NCI-H82 (cell line): ENCODE data around the gene POLE2.
"Not testable (repeated sequence)": the region's sequence is repeated elsewhere in the genome, so short reads cannot be mapped to it uniquely, and the experiment has no call there.

Source experiments
- DNase-seq: peaks from one replicate; lab custom pipeline; 2025; lab: John Stamatoyannopoulos, UW

The POLE2 gene

DNA sequence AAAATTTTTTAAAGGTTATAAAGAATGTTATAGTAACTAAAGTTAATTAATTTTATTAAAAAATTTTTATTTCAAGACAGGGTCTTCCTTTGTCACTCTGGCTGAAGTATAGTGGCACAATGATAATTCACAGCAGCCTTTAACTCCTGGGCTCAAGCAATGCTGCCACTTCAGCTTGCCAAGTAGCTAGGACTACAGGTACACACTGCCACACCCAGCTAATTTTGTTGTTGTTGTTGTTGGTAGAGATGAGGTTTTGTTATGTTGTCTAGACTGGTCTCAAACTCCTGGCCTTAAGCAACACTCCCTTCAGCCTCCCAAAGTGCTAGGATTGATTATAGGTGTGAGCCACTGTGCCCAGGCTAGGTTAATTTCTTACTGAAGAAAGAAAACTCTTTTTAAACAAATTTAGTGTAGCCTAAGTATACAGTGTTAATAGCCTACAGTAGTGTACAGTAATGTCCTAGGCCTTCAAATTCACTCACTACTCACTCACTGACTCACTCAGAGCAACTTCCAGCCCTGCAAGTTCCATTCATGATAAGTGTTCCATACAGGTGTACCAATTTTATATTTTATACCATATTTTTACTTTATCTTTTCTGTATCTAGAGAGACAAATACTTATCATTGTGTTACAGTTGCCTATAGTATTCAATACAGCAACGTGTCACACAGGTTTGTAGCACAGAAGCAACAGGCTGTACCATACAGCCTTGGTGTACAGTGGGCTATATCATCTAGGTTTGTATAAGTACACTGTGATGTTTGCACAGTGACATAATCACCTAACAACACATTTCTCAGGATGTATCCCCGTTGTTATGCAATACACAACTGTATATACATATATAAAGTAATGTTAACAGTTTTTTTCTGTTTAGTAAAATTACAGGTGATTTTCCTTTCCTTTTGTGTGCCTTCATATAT, 28.2 kb downstream of the POLE2 start:
- no peak for DNase-seq

DNA sequence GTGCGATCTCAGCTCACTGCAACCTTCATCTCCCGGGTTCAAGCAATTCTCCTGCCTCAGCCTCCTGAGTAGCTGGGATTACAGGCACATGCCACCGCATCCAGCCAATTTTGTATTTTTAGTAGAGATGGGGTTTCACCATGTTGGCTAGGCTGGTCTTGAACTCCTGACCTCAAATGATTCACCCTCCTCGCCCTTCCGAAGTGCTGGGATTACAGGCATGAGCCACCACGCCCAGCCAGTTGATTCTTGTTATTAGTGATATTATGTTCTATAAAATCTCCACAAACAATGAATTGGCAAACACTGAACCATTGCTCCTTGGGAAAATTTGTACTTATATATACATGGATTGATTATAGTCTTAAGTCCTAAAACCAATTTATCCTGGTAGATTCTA, 30.5 kb downstream of the POLE2 start:
- DNase-seq, result not testable (repeated sequence)

DNA sequence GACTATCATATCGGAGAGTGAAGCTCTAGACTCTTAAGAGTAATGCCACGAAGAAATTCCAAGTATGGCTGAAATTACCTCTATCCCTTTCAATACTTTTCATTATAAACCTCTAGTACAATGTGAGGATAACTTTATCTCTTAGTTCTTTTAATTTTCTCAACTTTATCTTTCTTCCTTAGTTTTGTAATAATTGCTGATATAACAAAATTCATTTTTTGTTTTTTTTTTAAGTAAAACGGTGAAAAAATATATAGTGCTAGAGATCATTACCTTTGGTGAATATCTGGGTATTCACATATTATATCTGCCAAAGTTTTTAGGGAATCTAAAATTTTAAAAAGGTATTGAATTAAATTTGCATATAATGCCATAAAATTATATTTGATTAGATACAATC, 33.5 kb downstream of the POLE2 start:
- no peak for DNase-seq

DNA sequence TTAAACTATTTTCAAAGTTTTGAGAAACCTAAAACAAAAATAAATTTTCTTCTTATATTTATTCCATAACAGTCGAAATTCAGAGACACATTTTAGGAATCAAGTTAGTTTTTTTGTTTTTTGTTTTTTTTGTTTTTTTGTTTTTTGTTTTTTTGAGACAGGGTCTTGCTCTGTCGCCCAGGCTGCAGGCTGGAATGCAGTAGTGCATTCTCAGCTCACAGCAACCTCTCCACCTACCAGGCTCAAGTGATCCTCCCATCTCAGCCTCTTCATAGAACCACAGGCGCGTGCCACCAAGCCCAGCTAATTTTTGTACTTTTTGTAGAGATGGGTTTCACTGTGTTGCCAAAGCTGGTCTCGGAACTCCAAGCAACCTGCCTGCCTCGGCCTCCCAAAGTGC, 34.5 kb downstream of the POLE2 start:
- DNase-seq, result no peak

DNA sequence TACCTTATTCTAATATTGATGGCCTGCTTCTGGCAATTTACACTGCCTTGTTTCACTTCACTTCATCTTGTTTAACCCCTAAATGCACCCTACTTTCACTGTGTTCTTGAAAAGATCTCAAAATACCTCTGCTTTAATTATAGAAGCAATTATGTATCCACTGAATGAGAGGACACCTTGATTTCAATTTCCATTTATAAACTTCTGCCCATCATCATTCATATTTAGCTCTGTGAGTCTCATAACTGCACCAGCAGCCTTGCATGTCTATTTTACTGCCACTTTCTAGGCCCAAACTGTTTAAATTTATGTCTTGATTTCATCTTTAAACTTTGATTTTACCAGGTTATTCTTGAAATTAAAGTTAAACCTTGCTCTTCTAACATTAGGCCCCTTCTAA, 45.9 kb downstream of the POLE2 start:
- no peak for DNase-seq

DNA sequence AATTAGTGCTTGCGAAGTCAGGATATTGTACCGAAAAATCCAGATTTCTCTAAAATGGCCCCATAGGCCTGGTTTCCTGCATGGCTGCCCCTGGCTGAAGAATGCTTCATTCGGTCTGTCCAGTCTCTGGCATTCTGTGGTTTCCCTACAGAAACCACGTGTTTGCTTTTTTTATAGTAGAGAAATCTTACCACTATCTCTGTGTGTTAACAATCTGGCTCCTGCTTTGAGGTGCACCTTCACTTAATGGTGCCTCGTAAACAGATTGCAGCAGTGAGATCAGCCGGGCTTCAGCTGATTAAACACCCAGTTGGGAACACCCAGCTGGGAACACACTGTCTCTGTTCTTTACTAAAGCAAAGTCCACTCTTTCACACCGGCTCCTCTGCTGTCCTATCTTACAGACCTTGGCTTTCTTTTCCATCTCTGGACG, 46.3 kb downstream of the POLE2 start:
- peak; percentile 59 for DNase-seq

DNA sequence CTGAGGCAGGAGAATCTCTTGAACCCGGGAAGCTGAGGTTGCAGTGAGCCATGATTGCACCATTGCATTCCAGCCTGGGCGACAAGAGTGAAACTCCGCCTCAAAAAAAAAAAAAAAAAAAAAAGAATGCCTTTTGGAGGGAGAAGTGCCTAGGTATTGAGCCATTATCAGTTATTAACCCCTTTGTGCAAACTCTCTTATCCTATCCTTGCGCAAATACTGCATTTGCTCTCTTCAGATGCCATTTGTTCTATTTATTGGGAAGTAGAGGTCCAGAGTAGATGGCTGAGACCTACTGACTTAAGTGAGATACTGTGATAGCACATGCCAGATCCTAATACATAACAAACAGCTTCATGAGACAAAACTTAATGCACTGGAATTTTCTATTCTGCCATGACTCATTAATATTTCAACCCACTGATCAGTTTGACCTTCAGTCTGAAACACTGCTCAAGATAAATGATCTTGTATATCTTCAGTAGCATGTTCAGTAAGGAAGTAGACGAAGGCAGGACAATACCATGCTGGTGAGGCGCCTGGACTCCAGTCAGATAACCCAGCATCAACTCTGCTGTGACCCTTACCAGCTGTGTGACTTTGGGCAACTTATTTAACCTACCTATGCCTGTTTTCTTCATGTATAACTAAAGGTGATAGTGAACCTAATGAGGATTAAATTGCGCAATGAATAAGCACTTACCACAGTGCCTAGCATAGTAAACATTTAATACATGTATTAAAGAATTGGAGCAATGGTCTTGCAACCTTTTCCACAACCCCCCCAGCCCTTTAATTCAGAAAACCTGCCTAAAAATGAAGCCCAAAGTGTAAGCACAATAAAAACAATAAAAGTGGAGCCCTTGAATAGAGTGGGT, 47.2 kb downstream of the POLE2 start:
- no peak for DNase-seq

DNA sequence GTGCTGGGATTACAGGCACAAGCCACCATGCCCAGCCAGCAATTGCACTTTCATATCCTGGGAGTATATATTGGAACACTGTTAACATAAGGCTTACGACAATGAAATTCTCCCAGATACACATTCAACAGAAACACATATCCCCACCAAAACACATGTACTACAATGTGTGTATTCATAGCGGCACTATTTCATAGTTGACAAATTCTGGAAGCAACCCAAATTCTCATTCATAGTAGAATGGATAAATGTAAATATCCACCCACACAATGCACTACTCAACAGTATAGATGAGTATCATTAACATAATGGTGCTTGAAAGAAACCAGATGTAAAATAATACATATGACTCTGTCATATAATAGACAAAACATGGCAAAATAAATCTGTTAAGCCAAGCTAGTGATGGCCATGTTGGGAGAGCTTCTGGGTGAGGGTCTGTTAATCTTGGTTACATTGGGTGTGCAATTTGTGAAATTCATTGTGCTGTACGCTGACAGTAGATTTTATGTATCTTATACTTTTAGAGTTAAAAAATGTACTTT, 50.4 kb downstream of the POLE2 start:
- DNase-seq, result no peak

DNA sequence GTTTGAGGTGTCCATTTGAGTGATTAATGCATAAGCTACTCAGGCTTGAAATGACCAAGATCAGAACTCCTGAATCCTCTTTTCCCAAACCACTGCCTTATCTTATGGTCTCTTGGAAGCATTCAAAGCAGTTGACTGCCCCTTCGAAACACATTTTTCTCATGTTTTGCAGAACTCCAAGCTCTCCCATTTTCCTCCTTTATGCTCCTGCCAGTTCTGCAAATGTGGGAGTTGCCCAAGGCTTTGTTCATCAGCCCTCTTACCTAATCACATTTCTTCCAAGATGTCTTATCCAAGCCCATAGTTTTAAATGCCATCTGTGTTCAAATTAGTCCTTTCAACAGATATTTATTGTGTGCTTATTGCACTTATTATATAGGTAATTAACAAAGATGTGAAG, 51.1 kb downstream of the POLE2 start:
- no peak for DNase-seq

DNA sequence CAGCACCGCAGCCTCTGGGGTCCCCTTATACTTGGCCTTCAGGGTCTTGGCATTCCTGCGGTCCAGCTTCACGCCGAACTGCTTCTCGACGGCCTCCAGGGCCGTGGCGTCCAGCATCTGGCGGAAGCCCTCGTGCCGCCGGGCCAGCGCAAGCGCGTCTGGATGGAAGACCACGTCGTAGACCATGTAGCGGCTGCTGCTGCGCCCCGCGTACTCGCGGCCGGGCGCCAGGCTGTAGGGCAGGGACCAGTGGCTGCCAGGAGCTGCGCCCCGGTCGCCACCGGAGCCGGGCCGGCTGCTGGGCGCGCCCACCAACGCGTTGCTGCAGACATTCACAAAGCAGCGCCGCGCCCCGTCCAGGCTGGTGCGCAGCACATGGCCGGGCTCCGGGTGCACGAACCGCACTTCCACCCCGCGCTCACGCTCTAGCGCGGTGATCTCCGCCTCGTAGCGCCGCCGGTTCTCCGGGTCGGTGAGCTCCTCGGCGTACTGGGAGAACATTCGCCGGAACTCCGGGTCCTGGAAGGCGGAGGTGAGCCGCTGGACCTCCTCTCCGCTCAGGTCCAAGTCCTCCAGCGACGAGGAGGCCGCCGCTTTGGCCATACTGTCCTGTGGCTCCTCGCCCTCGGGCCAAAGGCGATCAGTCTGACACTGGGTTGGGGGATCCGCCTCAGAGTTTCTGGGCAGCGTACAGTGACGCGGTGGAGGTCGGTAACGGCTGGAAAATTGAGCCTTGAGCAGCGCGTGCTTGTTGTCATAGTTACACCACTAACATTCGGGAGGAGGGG, 53.3 kb downstream of the POLE2 start, which contains the start of gene DNAAF2:
DNAAF2 (minus strand) TSS at position 698 of the 788 bp plus-strand sequence; CDS start at position 603, 95 bp downstream.
- peak; percentile 82 for DNase-seq

DNA sequence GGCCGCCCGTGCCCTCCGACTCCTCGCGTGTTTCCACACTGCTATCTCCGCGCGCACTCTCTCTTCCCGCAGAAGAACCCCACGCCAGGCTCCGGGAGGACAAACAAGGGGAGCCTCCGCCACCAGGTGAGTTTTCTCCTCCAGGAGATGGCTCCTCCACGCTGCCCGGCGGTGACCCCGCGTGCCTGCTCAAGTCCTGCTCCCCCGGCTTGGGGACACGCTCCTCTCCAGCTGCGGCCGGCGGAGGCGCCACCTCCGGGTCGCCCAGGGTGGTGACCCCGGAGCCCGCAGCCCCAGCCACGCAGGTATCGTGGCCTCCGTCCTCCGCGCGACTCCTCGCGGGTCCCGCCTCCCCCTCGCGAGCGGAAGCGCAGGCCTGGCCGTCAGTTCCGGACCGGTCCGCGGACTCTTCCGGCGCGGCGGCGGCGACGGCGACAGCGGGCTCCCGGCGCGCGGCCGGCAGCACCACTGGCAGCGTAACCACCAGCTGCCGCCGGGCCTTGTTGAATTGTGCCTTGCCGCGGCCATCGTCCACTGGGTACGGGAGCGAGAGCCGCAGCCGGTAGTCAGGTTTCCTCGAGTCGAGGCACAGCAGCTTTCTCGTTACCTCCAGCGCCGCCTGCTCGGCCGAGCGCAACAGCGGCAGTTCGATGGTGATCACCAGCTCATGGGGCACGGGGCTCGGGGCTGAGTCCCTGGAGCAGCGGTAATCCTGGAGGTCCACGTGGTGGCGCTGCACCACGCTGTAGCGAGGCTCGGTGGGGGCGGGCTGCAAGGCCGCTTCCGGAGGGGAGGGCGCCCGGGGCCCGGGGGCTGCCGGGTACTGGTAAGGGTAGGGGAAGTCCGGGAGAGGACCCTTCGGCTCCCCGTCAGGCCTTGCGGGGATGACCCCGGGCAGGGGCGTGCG, 54.1 kb downstream of the POLE2 start:
- peak; percentile 96 for DNase-seq

DNA sequence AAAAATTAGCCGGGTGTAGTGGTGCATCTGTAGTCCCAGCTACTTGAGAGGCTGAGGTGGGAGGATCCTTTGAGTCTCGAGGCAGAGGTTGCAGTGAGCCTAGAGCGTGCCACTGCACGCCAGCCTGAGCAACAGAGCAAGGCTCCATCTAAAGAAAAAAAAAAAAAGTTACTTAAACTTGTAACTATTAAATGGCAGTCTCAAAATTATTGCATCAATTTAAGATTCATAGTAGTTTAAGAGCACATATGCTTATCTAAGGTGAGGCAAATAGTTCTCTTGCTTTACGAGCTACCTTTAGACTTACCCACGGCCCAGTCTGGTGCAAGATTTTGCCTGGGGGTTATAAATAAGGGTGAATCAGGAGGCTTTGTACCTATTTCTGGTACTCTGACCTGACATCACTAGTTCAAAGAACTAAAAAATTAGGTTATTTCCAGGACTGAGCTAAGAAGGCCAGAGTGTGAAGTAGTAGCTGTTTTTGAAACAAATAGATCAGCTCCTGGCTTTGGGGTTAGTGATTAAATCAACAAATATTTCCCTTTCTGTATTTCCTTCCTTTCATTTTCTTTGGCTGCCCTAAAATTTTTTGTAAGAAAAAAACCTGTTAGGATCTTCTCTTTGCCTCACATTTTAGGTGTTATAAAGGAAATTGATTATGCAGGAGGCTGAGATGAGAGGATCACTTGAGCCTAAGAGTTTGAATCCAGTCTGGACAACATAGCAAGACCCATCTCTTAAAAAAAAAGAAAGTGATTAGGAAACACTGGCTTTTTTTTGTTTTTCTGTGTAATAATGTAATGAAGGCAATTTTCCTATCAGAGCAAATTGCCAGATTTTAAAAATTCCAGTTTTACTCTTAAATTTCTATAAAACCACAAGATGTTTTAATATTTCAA, 63.8 kb downstream of the POLE2 start:
- no peak for DNase-seq

DNA sequence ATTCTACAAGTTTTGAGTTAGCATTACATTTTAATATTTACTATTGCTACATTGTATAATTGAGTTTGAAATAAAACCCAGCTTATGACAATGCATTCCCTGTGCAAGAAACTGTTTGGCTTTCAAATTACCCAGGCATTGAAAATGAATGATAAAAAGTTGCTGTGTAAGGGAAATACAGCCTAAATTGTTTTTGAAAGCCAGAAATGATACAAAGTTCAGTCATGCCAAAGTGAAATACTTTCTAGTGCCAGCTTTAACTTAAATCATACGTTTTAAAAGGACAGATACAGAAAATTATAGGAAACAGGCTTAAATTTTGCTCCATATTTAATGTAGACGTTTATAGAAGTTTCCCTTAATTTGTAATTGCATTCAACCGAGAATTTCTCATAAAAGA, 64.6 kb downstream of the POLE2 start:
- no peak for DNase-seq

DNA sequence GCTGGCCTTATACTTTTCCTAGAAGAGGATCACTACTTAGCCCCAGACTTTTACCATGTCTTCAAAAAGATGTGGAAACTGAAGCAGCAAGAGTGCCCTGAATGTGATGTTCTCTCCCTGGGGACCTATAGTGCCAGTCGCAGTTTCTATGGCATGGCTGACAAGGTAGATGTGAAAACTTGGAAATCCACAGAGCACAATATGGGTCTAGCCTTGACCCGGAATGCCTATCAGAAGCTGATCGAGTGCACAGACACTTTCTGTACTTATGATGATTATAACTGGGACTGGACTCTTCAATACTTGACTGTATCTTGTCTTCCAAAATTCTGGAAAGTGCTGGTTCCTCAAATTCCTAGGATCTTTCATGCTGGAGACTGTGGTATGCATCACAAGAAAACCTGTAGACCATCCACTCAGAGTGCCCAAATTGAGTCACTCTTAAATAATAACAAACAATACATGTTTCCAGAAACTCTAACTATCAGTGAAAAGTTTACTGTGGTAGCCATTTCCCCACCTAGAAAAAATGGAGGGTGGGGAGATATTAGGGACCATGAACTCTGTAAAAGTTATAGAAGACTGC, 65.9 kb downstream of the POLE2 start:
- DNase-seq, result peak; percentile 14

DNA sequence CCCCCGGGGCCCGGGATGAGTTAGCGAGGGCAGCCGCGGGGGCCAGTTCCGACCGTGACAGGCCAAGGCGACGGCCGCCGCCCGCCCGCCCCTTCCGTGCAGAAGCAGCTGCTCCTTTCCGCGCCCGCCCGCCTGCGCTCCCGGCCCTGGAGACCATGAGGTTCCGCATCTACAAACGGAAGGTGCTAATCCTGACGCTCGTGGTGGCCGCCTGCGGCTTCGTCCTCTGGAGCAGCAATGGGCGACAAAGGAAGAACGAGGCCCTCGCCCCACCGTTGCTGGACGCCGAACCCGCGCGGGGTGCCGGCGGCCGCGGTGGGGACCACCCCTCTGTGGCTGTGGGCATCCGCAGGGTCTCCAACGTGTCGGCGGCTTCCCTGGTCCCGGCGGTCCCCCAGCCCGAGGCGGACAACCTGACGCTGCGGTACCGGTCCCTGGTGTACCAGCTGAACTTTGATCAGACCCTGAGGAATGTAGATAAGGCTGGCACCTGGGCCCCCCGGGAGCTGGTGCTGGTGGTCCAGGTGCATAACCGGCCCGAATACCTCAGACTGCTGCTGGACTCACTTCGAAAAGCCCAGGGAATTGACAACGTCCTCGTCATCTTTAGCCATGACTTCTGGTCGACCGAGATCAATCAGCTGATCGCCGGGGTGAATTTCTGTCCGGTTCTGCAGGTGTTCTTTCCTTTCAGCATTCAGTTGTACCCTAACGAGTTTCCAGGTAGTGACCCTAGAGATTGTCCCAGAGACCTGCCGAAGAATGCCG, 66.7 kb downstream of the POLE2 start:
- DNase-seq, result peak; percentile 80

DNA sequence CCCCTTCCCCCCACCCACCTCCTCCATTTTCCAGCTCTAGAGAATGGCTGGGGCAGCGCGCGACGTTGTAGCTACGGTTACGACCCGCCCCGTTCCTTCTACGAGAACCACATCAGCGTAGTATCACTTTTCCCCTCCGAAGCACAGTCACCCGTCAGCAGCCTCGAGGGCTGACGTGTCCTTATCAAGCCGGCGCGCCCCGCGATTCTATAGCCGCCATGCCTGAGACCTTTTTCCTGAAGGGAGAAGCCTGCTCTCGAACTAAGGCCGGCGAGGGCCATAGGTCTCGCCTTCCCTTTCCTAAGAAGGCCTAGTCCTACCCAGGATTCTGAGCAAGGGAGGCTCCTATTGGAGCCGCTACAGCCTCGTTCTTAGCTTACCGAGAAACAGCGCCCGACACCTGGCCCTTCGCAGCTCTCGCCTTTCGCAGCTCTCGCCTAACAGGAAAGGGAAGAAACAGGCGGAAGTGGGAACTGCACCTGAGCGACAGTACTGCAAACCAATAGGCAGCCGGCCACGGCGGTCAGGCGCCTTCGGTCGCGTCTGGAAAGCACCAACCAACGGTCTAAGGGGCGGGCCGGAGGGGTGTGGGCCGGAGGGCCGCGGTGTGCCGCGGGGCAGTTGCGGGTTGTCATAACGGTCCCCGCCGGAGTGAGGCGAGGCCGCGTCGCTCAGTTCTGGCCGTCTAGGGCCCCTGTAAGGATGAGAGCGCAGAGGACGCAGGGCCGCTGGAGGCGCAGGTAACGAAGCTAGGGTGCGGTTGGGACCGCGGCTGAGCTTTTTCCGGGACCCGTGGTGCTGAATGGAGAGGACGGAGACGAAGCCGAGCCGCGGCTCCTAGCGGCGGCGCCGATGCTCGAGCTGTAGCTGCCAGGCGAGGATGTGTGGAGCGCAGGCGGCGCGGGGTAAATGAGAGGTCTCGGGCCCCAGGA, 67.6 kb downstream of the POLE2 start, which contains the start of the genes MGAT2 and RPL36AL:
MGAT2 (plus strand) TSS at position 618 of the 932 bp plus-strand sequence. CDS start 470 bp downstream, outside the sequence.
RPL36AL (minus strand) TSS at position 445 of the 932 bp plus-strand sequence. CDS start 1,522 bp downstream, outside the sequence.
- peak; percentile 97 for DNase-seq

DNA sequence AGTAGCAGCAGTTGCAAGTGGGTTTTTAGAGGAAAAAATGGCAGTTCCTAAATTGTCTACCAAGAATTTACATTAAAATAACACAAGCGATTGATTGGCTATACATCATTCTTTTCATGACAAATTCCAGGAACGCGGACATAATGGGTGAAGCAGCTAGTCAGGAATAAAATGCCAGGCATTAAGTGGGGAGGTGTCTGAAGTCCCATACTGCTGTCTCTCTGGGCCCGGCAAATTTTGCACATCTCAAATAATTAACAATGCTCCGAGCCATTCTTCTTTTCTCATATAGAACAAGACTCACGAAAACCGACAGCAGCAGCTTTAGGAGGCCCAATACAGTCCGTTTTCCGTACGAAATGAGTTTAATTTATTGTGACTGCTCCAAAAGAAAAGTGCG, 68.3 kb downstream of the POLE2 start:
- DNase-seq, result peak; percentile 38
